NCI-H345 (cell line): ENCODE measurements around the gene UST.

Experiments
- DNase-seq: peaks from one replicate; lab custom pipeline; 2025; lab: John Stamatoyannopoulos, UW

UST gene

DNA sequence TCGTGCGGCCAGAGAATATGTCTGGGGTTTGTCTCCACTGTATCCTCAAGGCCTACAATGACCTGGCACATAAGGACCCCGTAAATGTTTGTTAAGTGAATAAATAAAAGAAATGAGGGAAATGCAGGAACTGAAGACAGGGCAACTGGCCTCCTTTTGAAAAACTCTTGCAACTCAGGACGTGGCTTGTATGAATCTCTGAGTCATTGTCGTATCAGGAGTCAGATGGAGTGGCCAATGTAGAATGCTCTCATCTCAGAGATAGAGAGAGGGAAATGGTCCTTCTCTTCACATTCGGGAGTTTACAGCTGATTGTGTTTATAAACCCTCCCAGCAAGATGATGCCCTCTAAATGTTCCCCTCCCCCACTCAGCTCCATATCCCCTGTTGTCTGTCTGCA, 57.1 kb downstream of the UST start:
- no peak for DNase-seq

- no peak for DNase-seq
These were observed 58.9 kb downstream of the UST start for GRCh38 chr6:148805777-148806176.

- DNase-seq: no peak
These were observed 61.0 kb downstream of the UST start for GRCh38 chr6:148807784-148808183.

GRCh38 chr6:148808786-148809304, 62.0 kb downstream of the UST start:
- no peak for DNase-seq

DNA sequence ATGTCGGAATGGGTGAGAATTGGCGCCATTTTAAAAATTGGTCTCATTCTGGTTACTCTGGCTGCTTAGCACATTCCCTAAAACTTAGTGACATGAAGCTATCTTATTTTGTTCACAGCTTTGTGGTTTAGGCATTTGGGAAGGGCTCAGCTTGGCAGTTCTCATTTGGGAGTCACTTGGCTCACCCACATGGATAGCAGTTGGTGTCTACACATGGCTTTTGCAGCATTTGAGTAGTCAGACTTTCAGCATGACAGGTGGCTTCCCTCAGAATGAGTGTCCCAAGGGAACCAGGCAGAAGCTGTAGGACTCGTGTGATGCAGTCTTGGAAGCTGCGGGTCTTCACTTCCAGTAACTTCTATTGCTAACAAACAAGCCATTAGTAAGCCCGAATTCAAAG, 64.6 kb downstream of the UST start:
- no peak for DNase-seq

GRCh38 chr6:148814082-148814790, 67.4 kb downstream of the UST start:
- DNase-seq: no peak

DNA sequence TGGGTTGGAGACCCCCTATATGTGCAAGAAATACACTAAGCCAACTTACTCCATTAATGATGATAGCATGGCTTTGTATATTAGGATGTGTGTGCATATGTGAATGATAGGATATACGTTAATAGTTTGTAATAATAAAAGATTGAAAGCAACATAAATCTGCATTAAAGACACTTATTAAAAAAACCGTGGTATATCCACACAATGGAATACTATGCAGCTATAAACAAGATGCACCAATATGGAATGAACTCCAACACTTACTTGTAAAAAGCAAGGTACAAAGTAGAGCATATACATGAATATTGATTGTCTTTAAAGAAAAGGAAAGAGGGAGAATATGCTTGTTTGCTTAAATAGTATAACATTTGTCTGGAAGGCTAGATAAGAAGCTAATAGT, 68.0 kb downstream of the UST start:
- DNase-seq: no peak

DNA sequence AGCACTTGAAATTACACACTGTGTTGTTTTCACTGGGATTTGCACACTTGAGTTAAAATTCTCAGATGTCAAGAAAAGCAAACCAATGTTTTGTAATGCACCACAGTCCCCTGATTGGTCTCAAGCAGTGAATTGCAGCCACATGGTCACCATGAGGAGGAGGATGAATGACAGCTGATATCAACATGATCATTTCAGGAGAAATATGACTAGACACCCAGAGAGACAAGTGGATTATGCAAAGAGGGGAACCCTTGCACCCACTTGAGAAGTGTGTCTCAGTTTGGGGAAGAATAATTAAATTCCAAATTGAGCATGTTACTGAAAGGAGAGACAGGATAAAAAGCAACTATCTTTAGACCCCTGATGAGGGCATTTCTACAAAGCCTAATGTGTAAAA, 69.3 kb downstream of the UST start:
- no peak for DNase-seq

DNA sequence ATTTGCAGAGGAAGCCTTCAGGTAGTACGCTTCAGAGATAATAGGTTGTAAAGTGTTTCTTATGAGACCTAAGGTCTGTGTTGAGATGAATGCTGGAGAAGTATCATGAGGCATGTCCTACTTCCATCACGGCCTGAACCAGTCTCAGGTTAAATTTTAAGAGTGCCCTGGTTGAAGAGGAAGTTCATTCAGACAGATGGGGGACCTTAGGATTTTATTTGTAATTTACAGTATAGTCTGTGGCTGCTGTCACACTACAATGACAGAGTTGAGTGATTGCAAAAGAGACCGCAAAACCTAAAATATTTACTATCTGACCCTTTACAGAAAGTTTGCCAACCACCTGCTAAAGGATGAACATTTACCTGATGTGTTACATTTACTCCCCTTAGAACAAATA, 70.9 kb downstream of the UST start:
- DNase-seq: no peak

DNA sequence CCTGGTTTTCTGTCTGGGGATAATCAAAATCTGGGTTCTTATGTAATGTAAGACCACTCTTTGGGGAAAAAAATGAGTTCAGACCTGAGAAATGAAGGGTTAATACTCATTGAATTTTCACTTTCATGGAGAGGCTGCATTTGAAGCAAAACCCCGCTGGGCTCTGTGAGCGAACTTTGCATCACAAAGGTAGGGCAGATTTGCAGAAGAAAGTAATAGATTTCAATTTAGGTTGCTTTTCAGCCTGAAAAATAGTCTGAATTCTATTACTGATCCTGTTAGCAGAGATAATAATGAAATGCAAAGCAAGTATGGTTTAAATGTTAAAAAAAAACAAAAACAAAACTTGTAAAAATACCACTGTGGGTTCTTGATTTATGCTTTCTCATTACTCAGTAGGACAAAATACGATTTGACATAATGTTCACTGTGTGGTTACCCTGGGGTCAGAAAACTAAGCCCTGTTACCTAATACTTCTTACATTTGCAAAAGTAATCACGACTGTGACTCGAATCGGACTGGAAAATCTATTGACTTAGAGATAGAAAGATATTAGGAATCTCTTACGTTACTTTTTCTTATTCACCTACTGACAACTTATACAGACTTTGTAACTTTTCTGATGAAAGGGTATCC, 72.2 kb downstream of the UST start:
- DNase-seq: no peak

GRCh38 chr6:148819852-148820251, 73.0 kb downstream of the UST start:
- DNase-seq: no peak

DNA sequence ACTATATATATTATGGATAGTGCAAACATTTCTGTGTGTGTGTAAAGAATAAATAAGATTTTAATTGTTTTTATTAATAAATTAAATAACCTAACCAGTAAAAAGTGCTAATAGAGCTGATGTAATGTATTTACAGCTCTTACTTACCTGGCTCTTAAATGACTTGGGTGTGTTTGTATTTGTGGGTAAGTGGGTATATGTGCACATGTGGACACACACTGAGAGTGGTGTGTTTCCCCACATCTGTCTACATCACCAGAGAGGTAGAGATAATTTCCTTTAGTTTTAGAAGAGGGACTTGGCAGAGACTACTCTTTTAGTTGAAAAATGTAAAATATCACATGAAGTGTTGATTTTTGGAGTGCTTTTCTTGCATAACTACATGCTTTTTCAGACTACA, 76.0 kb downstream of the UST start:
- DNase-seq: no peak

- no peak for DNase-seq
These were observed 77.5 kb downstream of the UST start for GRCh38 chr6:148824291-148824690.

DNA sequence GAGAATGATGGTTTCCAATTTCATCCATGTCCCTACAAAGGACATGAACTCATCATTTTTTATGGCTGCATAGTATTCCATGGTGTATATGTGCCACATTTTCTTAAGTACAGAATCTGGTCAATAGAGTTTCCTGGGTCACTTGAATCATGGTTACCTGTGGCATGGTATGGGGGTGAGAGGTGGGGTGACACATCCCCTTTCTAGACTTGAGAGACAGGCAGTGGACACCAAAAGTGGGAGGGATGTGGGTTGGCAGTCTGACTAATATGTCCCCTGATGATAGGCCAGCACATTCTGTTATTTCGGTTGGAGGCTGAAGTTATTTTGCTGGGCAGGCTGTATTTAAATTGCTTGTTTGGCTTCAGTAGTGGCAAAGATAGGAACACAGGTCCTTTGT, 78.1 kb downstream of the UST start:
- no peak for DNase-seq

DNA sequence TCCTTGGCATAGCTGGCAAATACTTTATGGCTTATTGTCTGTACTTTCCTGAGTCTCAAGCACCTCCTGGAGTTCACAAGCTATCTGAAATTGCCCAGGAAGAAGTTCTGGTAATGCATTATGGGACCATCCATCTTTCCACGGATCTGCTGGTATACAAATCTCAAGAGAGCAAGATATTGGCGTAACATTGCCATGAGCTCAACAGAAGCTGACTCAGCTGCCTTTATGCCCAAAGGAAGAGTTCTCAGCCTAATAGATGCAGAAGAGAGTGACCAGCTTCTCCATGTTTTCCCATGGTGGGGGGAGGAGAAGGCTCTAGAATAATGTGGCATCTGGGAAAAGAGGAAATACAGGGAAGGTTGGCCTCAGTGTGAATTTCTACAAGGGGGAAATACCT, 78.7 kb downstream of the UST start:
- no peak for DNase-seq

GRCh38 chr6:148827416-148828045, 80.7 kb downstream of the UST start:
- no peak for DNase-seq

DNA sequence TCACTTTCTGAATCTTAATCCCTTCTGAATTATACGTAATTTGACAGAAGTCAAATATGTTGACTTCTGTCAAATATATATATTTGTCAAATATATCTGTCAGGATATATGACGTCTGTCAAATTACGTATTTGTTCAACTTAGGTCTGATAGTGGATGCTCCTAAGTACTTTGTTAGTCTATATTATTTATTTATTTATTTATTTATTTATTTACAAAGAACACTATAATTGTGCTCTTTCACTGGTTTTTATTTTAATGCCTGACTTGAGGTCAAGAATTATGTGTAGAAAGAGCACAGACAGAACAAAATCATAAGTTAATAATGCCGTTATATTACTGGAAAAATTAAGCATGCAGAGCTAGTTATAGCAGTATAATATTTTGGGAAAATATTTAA, 81.2 kb downstream of the UST start:
- no peak for DNase-seq

DNA sequence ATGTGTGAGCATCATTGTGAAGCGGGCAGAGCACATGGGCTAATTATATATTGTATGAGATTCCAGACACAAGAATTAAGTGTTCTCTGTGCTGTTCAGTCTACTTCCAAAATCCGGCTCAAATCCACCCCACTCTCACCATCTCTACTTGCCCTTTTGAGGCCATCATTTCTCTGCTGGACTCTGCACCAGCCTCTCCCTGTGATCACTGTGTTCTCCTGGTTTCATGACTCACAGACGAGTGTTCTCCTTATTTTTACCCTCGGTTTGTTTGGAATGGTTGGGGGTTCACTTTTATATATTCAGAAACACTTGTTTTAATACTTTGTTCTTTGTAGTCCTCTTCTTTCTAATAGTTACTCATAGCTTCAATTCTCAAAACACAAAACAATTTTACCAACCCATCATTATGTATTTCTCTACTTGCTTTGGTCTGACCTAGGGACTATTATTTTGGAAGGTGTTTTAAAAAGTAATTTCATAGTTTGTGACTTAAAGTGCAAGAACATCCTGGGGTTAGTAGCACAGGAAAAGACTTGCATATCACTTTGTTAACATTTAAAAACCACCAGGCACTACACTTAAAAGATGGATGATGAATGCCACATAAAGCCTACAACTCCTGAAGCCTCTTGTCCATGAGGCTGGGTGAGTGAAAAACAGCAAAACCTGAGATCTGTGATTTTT, 82.7 kb downstream of the UST start:
- DNase-seq: no peak

GRCh38 chr6:148830614-148831013, 83.8 kb downstream of the UST start:
- DNase-seq: no peak

GRCh38 chr6:148831064-148831463, 84.2 kb downstream of the UST start:
- no peak for DNase-seq

DNA sequence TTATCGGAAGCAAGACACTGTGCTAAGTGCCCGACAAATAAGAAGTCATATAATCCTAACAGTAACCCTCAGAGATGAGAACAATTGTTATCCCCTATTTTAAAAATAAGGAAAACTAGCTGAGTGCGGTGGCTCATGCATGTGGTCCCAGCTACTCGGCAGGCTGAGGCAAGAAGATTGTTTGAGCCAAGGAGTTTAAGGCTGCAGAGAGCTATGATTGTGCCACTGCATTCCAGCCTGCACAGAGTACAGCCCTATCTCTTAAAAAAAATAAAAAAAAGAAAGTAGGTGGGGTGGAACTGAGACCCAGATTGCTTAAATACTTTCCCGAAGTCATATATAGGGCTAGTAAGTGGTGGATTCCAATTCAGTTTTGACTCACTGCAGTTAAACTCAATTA, 84.7 kb downstream of the UST start:
- DNase-seq: no peak

DNA sequence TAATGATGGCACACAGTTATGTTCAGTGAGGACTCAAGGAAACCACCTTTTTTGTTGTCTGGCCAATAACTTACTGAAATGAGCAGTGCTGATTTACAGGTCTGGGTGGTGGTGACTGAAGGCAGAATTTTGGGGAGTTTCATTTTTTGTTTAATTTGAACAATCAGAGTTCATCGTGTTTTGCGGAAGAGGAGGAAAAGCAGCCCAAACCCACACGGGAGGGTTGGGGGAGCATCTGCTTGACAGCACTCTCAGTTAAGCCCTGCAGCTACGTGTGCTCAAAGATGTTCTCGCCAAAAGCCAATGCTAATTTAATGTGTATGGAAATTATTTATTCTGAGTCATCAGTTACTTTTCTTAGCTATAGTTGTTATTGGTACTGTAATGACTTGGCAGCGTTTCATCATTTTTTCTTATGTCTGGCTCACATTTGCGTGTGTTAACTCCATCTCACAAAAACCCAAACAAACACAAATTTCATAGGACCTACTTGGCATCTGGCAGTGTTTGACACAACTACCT, 89.2 kb downstream of the UST start:
- DNase-seq: no peak

GRCh38 chr6:148836751-148837150, 89.9 kb downstream of the UST start:
- DNase-seq: no peak
